GM21737 (cell line): ENCODE measurements around the gene GPR63.

Experiments
- ATAC-seq: cut with Tn5 transposase; IDR thresholded peaks from one replicate; pipeline ENCODE4 v1.9.1; 2021; ENCODE audit warnings: mild to moderate bottlenecking, moderate library complexity; ENCODE audit not compliant: unreplicated experiment

GPR63 gene

DNA sequence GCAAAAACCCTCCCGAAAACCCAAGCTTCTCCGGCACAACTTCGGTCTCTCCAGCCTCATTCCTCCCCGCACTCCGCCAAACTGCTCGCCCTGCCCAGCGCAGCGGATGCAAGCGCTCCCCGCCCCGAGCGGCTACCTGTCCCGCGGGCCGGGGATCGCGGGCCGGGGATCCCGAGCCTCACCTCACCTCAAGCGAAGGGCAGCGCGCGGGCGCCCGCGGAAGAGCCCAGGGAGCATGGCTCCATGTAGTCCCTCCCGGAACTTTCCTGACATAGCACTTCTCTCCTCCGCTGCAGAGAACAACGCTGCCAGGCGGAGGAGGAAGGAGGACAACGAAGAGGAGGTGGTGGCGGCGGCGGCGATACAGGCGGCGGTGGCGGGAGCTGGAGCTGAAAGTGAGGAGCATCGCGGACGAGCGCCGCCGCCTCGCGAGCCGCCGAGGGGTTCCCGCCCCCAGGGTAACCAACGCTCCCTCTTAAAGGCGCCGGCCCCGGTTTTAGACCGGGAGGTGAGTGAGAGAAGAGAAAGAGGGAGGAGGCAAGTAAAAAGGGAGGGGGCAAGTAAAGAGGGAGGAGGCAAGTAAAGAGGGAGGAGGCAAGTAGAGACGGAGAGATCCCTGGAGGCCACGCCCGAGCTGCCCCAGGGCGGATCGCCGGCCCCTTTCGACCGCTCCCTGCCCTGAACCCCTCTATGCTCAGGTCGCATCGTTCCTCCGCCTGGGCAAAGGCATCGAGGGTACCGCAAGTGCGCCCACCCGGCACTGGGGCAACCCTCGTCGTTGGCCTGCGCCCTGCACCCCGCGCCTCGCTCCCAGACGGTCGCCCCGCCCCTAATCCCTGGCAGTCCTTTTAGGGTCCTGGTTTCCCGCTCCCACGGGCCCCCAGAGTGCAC, at the start of gene GPR63:
GPR63 (minus strand) TSS at position 397 of the 891 bp plus-strand sequence. CDS start 37,746 bp downstream, outside the sequence.
- ATAC-seq = peak; percentile 86

DNA sequence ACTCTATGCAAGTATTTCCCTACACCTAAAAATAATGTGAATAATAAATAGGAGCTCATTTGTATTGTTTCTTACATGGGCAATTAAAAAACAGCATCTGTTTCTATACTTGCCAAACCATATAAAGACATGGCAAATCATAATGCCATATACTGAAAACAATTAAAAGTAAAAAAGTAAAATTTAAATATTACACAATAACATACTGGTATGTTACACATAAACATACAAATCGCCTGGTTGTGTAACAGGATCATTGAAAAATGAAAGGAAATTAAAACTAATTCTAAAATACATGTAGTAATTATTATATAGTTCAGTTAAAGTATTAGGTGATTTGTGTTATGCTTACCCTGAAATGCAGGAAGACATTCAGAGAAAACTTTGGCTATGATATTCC, 49.2 kb upstream of the GPR63 start:
- no peak for ATAC-seq

GRCh38 chr6:96885187-96885631, 47.9 kb upstream of the GPR63 start:
- ATAC-seq = peak; percentile 86

DNA sequence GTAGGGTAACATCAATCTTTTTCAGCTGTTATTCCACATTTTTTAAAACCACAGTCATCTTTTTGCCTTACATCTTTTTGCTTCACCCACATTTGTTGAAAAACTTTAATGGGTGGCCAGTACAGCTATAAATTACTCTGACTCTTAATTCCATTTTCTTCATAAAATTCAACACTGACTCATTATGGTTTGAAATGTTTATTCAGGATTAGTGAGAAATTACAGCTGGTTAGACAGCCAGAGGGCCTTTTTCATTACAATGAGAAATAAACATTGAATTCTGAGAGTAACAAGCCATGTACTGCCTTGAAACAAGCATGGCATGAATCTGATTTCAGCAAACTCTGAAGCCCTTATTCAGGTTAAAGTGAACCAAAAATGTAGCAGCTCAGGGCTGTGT, 40.9 kb upstream of the GPR63 start:
- ATAC-seq = no peak

- no peak for ATAC-seq
These were observed 39.7 kb upstream of the GPR63 start for GRCh38 chr6:96876886-96877545.

- ATAC-seq = no peak
These were observed 35.7 kb upstream of the GPR63 start for GRCh38 chr6:96872976-96873375.

- no peak for ATAC-seq
These were observed 27.8 kb upstream of the GPR63 start for GRCh38 chr6:96865055-96865405.

- ATAC-seq = no peak
These were observed 27.2 kb upstream of the GPR63 start for GRCh38 chr6:96864216-96865054.

- no peak for ATAC-seq
These were observed 25.3 kb upstream of the GPR63 start for GRCh38 chr6:96862560-96862959.

DNA sequence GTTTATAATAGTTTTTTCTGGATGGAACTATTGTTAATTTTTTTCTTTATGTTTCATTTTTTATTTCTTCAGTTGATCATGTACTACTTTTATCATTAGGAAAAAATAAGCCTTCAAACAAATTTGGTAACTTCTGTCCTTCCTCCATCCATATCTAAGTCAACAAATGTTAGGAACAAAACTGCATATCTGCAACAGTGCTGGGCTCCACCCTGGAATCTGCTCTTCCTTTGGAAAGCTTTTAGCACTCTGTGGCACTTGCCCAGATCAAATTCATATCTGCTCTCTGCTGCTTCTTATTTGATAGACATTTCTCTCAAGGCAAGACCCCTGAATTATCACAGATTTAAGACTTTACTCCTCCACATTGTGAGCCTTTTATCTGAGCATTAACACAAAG, 24.3 kb upstream of the GPR63 start:
- ATAC-seq = no peak

DNA sequence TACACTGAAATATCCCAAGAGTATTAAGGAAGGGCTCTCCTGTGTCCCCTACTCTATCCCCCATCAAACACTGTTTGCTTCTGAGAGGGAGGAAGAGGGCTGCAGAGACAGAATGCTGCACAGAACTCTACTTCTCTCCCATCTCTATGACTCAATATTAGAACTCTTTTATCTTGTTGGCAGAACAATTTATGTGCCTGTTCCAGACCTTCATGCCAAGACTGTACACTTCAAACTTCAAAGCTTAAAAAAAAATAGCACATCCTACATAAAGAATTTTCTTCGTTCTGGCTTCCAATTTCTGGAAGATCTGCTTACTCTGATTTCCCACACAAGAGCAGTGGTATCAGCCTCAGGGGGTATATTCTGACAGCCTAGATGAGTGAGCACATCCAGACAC, 19.6 kb upstream of the GPR63 start:
- no peak for ATAC-seq

GRCh38 chr6:96853083-96853482, 15.8 kb upstream of the GPR63 start:
- no peak for ATAC-seq

DNA sequence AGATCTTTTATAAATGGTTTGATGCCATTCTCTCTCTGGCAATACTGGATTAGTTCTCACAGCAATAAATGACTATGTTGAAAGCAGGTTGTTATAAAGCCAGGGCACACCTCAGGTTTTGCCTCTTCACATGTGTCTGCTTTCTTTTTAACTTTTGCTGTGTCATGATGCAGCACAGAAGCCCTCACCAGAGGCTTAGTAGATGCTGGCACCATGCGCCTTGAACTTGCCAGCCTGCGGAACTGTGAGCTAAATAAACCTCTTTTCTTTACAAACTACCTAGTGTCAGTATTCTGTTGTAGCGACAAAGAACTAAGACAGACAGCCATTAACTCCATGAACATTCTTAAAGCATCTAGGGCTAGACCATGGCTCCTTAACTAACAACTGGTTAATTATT, 15.3 kb upstream of the GPR63 start:
- no peak for ATAC-seq

GRCh38 chr6:96851858-96852257, 14.6 kb upstream of the GPR63 start:
- ATAC-seq = no peak

DNA sequence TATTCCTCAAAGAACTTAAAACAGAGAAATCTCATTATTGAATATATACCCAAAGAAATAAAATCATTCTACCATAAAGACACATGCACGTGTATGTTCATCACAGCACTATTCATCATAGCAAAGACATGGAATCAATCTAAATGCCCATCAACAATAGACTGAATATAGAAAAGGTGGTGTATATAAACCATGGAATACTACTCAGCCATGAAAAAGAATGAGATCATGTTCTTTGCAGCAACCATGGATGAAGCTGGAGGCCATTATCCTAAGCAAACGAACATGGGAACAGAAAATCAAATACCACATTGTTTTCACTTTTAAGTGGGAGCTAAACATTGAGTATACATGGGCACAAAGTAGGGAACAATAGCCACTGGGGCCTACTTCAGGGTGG, 12.3 kb upstream of the GPR63 start:
- no peak for ATAC-seq

- ATAC-seq = peak; percentile 94
These were observed 7.3 kb upstream of the GPR63 start for GRCh38 chr6:96844530-96844929.

- ATAC-seq = no peak
These were observed 4.1 kb upstream of the GPR63 start for GRCh38 chr6:96841345-96841744.

DNA sequence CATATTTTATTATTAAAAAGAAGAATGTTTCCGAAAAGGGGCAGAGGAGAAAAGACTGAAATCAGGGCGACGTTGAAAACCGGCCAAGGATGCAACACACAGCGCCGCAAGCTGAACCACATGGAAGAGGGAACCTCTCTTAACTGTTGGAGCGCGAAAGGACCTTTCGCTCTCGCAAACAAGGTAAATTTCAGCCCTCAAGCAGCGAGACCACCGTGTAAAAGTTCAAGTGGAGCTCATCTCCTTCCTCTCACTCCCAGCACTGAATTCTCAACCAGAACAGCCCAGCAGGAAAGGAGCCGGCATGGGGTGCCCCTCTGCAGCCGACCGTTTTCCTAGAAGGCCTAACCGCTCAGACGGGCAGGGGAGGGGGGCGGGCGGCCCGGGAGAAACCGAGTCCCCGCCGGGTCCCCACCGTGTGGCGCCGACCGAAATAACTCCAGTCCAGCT, 621 bp downstream of the GPR63 start:
- ATAC-seq = peak; percentile 16

- no peak for ATAC-seq
These were observed 3.2 kb downstream of the GPR63 start for GRCh38 chr6:96834070-96834469.

- no peak for ATAC-seq
These were observed 4.5 kb downstream of the GPR63 start for GRCh38 chr6:96832780-96833179.

DNA sequence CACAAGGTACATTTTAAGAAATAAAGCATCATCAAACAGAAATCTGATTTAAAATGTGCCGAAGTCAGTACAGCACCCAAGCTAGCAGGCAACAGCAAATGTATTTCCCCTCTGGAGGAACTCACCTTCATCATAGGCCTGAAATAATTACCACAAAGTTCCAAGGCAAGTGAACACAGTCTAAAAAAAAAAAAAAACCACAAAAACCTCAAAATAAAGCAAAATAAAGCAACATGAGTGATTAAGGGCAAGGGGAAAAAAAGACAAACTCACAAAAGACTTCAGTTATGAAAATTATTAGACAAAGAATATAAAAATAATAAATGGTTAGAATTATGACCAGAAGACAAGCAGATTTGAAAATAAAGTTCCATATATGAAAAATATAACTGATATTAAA, 10.4 kb downstream of the GPR63 start:
- ATAC-seq = no peak
